Activated CD8-positive, alpha-beta memory T cell treated with anti-CD3 and anti-CD28 coated beads for 48 hours (primary cell): ENCODE measurements around the gene CCL14.

Experiments used
- DNase-seq, 3 experiments: peaks; one replicate each; pipeline ENCODE4 v3.0.0-alpha.2; 2020; ENCODE audit warnings: low read depth in 2 of 3, low spot score in 2 of 3

The CCL14 gene

DNA sequence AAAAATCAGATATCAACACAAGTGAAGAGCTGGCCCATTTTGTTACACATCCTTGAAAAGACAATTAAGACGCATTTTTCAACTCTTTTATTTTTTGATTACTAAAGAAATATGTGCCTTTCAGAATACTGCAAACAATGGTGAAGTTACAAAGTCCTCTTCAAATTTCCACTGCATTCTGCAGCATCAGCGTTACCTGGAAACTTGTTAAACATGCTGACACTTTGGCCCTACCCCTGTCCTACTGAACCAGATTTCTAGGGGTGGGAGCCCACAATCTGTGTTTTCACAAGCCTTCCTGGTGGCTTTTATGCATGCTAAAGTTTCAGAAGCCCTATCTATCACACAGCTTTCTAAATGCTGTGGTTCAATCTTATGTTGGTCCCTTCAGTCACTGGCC is 4.5 kb upstream of the CCL14 start:
- DNase-seq: no peak

DNA sequence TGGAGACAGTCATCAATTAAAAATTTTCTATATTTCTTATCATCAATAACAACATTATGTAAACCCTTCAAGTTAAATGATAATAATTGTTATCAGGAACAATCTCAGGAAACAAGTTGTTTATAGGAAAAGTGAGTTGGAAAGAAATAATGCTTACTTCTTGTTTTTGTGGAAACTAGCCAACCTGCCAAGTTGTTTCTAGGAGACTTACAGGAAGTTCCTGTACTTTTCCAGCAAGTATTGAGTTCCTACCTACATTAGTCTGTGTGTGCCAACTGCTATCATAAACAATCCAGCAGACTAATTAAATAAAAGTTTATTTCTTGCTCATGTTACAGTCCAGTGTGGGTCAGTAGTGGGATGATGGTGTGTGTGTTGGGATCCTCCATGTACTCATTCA is 1.6 kb upstream of the CCL14 start:
- no peak for DNase-seq

DNA sequence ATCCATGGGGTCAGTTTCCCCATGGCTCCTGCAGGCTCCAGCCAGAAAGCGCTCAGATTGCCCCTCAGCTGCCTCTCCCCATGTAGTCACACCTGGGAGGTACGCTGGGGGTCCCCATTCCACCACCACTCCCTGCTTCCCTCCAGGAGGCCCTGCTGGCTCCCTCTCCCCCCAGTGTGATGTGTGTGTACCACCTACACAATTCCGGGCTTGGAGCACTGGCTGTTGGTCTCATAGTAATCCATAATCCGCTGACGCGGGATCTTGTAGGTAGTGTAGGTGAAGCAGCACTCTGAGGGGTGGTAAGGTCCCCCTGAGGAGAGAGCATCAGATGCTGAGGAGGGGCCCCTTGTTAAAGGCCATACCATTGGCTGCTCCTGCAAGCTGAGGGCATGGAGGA is 2.4 kb downstream of the CCL14 start:
- no peak for DNase-seq

DNA sequence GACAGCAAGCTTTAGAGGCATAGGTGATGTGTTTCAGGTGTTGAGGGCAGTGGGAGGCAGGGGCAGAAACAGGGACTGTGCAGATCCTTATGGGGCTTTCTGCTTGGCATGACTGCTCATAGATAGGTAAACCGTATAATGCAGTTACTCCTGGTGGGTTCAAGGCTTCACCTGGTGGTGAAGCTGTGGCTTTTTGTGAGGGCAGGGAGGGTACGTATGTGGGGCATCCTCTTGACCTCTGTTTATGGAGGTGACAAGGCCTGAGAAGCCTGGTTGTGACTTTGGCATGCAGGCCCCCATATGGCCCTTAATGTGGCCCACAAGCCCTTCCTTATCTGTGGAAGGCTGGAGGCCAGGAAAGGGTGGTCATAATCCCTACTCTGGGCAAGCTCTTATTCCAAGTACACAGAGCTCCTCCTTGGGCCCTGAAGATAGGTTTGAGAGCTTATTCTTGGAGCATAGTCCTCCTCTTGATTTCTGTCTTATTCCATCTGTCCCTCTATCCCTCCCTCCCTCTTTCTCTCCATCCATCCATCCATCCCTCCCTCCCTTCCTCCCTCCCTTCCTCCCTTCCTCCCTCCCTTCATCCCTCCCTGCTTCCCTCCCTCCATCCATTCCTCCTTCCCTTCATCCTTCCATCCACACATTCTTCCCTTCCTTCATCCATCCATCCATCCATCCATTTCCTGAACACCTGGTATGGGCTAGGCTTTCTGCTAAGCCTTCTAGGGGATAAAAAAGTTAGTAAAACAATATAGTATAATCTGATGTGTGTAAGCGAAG is 3.9 kb downstream of the CCL14 start:
- DNase-seq: no peak

DNA sequence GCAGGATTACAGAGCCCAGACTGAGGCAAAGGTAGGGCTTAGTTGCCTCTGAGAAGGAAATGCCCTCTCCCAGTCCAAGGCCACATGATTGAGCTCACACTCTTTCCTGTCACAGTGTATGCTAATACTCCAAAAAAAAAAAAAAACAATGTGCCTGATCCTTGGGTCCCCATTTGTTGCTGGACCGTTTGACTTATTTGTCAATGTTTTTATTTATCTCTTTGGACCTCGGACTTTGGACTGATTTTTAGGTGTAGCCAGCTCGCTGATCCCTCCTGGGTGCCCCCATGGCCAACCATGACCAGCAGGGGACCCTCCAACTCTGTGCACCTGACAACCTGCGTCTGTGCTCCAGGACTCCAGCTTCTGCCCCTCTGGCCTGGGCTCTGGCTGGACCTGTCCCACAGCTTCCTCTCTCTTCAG is 4.6 kb downstream of the CCL14 start:
- no peak for DNase-seq

DNA sequence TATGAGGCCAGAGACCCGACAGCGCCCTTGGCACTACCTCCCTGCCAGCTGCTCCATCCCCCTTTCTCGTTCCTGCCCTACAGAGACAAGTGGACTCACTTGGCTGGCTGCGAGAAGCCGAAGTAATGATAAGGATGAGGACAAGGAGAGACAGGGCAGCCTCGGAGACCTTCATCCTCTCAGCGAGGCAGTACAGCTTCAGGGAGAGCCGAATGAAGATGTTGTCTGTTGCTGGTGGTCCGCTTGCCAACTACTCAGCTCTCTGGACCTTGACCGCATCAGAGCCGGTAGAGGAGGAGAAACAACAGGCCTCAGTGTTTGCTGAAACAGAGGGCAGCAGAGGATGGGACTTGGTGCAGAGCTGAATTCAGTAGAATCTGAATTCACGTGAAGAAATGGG is 5.3 kb downstream of the CCL14 start, which contains the start of gene CCL16:
Gene CCL16, minus strand, starts transcription at position 252 of the 400 bp plus-strand sequence. Its CDS starts 77 bp downstream, at position 175.
- DNase-seq: no peak

DNA sequence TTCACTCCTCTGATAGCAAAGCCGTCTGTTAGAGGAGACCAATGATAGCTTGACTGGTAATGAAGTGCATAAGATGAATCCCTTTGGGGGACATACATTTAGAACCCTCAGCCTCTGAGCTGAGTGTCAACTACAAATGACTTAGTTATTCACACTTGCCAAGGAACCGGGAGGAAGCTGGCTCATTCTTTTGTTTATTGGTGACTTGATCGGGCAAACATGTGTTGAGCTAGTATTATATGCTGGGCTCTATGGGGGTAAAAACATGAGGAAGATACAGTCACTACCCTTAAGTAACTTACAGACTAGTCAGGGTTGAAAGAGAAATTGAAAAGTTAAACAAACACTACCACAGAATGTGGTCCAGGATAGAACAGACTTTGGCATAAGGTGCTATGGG is 8.2 kb downstream of the CCL14 start:
- no peak for DNase-seq

DNA sequence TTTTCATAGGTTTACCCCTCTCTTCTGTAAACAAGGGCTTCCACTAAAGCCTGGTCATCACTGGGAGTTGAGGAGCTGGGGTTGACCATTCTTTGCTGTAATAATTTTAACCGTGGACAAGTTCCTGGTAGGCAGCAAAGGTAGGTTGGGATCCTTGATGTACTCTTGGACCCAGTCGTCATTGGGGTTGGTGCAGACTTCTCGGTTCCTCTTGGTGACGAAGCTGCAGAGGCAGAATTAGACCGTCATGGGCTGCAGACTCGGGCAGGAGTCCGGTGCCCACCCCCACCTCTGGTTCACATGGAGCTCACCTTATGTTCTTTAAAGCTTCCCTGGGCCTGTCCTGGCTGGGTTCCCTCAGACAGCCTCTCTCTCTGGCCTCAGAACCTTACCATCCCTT is 9.0 kb downstream of the CCL14 start:
- DNase-seq: no peak

DNA sequence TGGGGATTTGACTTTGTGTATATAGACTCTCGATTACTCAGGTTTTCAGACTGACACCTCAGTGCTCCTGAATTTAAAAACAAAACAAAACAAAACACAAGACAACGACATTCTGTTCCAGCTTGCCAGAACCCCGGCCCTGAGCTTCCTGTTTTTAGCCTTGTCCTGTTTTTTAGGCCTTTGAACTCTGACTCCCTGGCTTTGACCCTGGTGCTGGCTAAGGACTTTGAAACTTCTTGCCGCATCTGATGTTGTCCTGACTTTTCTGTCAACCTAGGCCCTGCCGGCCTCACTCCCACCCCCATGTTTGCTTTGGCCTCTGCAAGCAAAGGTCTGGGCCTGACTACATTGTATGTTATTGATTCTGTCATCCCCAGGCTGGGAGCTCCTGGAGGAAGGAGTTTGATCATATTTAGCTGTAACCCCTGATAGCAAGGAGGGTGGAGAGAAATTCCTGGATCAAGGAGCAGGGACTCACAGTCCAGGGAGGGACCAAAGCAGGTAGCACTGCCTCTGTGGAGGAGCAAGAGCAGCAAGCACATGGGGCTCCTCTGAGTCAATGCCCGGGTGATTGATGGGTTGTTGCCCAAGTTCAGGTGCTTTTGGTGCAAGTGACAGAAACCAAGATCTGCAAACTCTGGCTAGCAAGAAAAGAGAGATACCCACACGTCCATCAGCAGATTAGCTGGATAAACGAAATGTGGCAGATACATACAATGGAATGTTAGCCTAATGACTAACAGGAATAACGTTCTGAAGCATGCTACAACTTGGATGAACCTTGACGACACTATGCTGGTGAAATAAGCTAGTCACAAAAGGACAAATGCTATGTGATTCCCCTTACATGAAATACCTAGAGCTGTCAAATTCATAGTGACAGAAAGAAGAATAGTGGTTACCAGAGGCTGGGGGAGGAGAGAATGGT is 12.9 kb downstream of the CCL14 start:
- DNase-seq: no peak

DNA sequence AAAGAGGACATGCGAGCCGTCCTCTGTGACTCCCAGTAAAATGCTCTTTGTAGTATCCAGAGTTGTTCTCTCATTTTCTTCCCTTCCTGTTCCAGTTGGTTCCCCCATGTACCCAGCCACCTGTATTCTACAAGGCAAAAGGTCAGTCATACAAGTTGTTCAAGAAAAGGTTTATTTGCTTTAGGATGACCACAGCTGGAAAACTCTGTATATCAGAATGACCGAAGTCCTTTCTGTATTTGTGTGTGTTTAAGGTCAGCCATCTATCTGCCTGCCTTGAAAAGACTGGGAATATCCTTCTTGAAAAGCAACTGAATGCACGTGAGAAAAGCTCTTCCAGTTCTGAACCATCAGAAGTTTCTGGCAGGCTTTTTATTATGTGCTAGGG is 13.6 kb downstream of the CCL14 start:
- DNase-seq: no peak

DNA sequence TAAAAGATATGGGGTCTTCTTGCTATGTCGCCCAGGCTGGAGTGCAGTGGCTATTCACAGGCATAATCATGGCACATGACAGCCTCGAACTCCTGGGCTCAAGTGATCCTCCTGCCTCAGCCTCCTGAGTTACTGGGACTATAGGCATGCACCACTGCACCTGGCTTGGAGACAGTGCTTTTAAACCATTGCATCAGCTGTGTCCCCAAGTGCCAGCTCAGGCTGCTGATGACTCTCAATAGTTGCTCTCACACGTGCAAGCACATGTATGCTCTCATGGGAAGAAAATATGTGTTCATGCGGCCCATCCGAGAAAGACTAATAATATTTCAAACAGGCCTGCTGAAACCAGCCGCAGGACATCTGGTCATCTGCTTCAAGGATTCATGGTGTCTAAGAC is 14.0 kb downstream of the CCL14 start:
- no peak for DNase-seq

DNA sequence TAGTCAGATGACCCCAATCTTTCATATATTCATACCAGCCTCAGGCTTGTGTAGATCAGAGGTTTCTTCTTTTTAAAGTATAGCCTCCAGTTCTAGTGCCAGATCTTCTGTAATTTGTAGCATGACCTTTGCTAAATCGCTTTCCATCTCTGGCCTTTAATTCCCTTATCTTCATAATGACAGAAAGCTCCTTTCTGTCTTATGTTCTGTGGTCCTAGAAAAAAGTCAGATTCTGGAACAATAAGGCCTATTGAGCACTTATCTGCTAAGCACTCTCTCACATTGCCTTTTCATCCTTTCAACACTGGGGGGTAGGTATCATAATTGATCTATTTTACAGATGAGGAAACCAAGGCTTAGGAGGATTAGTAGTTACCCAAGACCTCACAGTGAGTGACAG is 14.5 kb downstream of the CCL14 start:
- no peak for DNase-seq

DNA sequence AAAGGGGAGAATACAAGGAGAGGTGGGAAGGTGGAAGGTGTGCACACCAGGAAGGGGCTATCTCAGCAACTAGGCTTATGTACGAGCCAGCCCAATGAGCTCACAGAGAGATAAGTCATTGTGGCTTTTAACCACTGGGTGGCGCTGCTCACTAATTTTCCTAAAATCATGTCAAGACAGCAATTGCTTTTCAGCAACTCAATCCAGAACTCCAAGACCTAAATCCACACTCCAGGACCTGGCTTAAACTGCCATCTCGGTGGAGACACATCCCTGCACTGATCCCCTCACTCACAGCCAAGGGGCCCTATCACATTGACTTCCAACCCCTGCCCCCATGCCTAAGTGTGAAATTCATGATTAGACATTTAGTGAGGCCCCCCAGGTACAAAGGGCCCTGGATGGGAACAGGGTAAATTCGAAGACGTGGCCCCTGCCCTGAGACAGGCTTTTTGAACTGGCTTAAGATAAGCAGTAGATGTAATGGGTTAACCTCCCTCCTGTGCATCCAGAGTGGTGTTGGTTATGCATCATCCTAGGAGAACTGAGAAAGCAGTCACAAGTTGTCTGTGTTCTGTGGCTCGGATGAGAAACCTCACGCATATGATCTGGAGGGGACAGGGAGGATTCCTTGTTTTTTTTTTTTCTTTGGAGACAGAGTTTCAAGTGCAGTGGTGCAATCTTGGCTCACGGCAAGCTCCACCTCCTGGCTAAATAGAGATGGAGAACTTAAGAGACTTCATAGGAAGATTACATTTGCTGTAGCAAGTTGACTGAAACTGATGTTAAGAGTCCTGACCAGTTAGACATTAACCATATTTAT is 16.8 kb downstream of the CCL14 start:
- peak; percentile 23 to 63 (median 53) for DNase-seq

DNA sequence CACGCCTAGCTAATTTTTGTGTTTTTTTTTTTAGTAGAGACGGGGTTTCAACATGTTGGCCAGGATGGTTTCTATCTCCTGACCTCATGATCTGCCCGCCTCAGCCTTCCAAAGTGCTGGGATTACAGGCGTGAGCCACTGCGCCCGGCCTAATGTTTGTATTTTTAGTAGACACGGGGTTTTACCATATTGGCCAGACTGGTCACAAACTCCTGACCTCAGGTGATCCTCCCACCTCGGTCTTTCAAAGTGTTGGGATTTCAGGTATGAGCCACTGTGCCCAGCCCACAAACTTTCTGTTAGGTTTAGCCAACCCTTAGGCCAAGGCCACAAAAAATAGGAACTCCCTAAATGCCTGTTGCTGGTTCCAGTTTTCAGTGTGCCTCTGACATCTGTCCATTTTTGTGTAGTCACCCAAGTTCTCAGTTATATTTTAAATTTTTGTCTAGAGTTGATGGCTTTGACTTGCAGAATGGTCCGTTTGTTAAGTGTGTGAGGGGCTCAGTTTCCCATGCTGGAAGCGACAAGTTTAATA is 17.9 kb downstream of the CCL14 start:
- DNase-seq: no peak

DNA sequence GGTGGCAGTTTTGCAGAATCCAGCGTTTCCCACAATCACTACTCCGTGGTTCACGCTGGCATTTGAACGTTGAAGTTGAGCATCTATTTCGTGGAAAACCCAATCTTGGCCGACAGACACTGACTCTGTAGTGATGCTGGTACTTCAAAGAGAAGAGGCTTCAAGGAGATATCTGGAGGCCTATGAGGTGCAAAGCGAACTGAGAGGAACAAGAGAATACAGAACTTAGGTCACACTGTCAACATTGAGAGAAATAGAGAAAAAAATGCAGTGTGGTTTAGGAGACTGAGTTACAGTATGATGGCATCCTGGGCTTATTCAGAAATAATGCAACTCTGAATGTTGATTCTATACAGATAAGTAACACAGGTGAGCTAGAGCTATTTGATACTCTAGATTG is 21.3 kb downstream of the CCL14 start:
- DNase-seq: no peak

DNA sequence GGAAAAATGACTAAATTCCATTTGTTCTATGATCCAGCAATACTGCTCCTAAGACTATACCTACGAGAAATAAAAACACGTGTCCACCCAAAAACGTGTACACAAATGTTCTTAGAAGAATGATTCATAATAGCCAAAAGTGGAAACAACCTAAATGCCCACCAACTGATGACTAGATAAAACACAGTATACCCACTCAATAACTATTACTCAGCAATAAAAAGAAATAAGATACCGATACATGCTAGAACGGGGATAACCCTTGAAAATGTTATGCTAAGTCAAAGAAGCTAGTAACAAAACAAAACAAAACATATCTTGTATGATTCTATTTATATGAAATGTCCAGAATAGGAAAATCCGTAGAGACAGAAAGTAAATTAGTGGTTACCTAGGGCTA is 22.9 kb downstream of the CCL14 start:
- no peak for DNase-seq

DNA sequence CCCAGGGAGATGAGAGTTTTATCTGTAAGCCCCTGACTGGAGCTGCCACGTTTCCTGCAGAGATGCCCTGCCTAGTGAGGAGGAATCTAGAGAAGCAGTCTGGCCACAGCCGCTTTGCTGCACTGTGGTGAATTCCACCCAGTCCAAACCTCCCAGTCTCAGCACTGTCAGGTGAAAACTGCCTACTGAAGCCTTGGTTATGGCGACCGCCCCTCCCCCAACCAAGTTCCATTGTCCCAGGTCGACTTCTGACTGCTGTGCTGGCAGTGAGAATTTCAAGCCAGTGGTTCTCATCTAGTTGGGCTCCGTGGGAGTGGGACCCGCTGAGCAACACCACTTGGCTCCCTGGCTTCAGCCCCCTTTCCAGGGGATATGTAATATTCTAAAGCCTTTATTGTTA is 32.8 kb downstream of the CCL14 start:
- no peak for DNase-seq

DNA sequence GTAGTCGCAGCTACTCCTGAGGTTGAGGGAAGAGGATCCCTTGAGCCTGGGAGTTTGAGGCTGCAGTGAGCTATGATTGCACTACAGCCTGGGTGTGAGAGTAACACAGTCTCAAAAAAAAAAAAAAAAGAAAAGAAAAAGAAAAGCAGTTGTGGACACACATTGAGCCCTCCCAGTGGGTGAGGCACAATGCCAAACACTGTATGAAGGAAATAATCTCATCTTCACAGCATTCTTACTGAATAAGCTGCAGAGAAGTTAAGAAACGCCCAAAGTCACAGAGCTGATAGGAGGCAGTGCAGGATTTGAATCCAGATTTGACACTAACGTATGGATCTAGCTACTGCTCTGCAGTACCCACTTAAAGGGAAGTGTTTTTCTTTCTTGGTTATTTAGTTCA is 37.1 kb downstream of the CCL14 start:
- no peak for DNase-seq

DNA sequence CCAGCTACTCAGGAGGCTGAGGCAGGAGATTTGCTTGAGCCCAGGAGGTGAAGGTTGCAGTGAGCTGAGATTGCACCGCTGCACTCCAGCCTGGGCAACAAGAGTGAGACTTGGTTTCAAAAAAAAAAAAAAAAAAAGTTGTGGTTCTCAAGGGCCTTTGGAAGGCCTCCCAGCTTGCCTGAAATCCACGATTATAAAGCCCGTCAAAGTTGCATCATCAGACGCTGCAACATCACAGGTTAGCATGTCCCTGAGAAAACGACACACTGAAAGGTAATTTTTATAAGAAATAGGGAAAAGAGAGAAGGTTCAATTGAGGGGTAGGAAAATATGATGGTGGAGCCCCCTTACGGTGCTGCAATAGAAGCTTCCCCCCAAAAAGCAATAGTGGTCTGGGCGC is 38.4 kb downstream of the CCL14 start:
- DNase-seq: no peak

DNA sequence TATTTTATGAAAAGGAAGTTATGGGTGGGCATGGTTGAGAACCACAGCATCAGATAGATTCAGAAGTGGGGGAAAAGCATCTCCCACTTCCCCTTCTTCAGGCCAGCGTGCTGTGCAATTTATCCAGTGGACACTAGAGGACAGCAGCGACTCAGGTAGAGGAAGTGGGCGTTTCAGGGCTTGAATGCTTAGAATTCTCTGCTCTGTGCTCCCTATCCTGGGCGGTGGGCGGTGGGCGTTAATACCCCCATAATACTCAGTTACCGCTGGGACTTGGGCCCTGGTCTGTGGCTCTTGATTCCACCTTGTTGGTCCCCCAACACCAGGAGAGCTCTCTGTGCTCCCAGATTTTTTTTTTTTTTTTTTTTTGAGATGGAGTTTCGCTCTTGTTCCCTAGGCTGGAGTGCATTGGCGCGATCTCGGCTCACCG is 39.4 kb downstream of the CCL14 start:
- DNase-seq: no peak

DNA sequence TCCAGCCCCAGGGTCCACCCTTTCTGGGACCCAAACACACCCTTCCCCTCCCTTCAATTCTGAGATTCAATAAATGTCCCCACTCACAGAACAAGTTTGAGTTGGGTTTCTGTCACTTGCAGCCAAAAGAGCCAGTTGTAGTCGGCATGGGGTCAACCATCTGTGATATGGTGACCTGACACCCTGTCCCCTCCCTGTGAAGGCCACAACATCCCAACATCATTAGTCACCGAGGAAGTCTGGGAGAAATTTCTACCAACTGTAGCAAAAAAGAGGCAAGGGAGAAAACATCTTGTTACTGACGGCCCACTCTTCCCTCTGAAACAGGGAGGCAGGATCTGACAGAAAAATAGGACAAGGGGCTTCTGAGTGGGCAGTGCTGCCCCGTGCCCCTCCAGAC is 42.4 kb downstream of the CCL14 start:
- no peak for DNase-seq
